Measurements from ENCODE around the gene HTR4. TPM values are rescaled to one million over a fixed set of nuclear protein-coding genes. Genes with fewer than 3 reads are reported as not detected.

Gene HTR4
- polyA plus RNA-seq, 1 of the 3 experiments (the other 2 are of a cell fraction), result not detected

DNA sequence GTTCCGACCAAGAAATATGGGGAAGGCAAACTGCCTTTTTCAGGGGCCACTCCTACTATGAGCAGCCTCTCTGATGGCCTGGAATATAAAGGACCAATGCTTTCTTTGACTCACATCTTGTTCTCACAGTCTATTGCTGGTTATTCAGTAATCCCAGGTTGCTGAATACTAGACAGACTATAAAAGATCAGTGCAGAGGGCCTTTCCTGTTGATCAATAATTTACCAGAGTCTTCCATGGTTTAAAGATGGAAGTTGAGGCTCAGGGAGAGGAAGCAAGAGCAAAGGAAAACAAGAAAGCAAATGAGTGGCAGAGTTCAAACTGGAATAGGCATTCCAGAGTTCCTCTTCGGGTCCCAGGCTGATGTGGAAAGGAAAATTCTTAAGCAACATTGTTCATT is 207.7 kb downstream of the HTR4 start (continued):
- TF ChIP-seq, protein P1, sequence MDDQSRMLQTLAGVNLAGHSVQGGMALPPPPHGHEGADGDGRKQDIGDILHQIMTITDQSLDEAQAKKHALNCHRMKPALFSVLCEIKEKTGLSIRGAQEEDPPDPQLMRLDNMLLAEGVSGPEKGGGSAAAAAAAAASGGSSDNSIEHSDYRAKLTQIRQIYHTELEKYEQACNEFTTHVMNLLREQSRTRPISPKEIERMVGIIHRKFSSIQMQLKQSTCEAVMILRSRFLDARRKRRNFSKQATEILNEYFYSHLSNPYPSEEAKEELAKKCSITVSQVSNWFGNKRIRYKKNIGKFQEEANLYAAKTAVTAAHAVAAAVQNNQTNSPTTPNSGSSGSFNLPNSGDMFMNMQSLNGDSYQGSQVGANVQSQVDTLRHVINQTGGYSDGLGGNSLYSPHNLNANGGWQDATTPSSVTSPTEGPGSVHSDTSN (IDR thresholded peaks at IDR 0.05), result no peak
- TF ChIP-seq, protein P2, sequence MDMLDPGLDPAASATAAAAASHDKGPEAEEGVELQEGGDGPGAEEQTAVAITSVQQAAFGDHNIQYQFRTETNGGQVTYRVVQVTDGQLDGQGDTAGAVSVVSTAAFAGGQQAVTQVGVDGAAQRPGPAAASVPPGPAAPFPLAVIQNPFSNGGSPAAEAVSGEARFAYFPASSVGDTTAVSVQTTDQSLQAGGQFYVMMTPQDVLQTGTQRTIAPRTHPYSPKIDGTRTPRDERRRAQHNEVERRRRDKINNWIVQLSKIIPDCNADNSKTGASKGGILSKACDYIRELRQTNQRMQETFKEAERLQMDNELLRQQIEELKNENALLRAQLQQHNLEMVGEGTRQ (IDR thresholded peaks at IDR 0.05; ENCODE audit: borderline replicate concordance, low read depth, low read length), result no peak
- TF ChIP-seq TEAD4 (IDR thresholded peaks at IDR 0.05; ENCODE audit: borderline replicate concordance, insufficient read depth) (no peak), TCF12 (IDR thresholded peaks at IDR 0.05) (no peak), MXI1 (IDR thresholded peaks at IDR 0.05; ENCODE audit: low read depth, low read length) (no peak)

DNA sequence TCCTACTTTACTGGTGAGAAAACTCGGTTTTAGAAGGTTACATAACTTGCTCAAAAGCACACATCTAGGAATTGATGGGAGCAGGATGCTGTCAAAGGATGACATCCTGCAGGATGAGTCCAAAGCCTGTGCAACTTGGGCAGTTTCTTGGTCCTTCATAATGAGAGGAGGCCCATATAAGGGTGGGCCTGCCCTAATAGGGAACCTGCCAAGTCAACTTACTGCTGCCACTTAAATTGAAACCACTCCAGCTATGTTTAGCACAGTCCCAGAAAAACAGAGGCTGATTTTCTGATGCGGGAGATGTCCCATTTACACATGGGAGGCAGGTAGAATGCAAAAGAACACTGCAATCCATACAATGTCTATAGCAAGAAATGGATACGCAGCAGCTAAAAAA is 208.7 kb downstream of the HTR4 start:
- peaks cover 8% of the 10 kb centered on the region for H3F3A ChIP-seq (replicated peaks; ENCODE audit: insufficient read depth)
- ChIA-PET POLR2A (no interaction called here), CTCF (interaction anchor here (1.5 to 21.5 kb wide), 6 partner anchors 242 to 669 kb away, joined by 5 to 704 read pairs (median 21); no protein-coding TSS in a partner anchor)
- H4K20me1 ChIP-seq (ENCODE audit: insufficient read depth), result no peaks in the 10 kb centered on the region
- H3K79me2 ChIP-seq (ENCODE audit: insufficient read depth), result no peaks in the 10 kb centered on the region
- H3K4me2 ChIP-seq, result no peak overlapping the region
- H3K27me3 ChIP-seq (ENCODE audit: insufficient read depth), result no peaks in the 10 kb centered on the region
- H2AFZ ChIP-seq (ENCODE audit: low read depth), result no peak overlapping the region
- no peaks in the 10 kb centered on the region for H3K9me2 ChIP-seq
- no peaks in the 10 kb centered on the region for H3K9me3 ChIP-seq
- TF ChIP-seq TEAD4 (IDR thresholded peaks at IDR 0.05; ENCODE audit: borderline replicate concordance, insufficient read depth), result no peak
- no peak for TF ChIP-seq SIN3A (IDR thresholded peaks at IDR 0.05; ENCODE audit: borderline replicate concordance, low read depth, low read length)
- TF ChIP-seq TAF1 (IDR thresholded peaks at IDR 0.05; ENCODE audit: borderline replicate concordance, low read depth, low read length), result no peak
- TF ChIP-seq NRF1 (IDR thresholded peaks at IDR 0.05; ENCODE audit: low read depth, low read length), result no peak
- no peak for TF ChIP-seq MEF2A (IDR thresholded peaks at IDR 0.05; ENCODE audit: borderline replicate concordance, low read depth)
- TF ChIP-seq, protein P3, sequence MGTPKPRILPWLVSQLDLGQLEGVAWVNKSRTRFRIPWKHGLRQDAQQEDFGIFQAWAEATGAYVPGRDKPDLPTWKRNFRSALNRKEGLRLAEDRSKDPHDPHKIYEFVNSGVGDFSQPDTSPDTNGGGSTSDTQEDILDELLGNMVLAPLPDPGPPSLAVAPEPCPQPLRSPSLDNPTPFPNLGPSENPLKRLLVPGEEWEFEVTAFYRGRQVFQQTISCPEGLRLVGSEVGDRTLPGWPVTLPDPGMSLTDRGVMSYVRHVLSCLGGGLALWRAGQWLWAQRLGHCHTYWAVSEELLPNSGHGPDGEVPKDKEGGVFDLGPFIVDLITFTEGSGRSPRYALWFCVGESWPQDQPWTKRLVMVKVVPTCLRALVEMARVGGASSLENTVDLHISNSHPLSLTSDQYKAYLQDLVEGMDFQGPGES (IDR thresholded peaks at IDR 0.05; ENCODE audit: low read depth, low read length), result no peak
- no peak overlapping the region for H3K27ac ChIP-seq (ENCODE audit: low read depth in 2 of 2, low read length in 1 of 2)
- H3K36me3 ChIP-seq (replicated peaks in 1 of 2; ENCODE audit: control insufficient read depth in 1 of 2, insufficient read depth in 2 of 2, low read length in 1 of 2), result peaks cover 17 to 31% of the 10 kb centered on the region in 2 experiments
- no peak overlapping the region for H3K9ac ChIP-seq
- H3K4me3 ChIP-seq (ENCODE audit: low read depth in 2 of 2, low read length in 1 of 2), result no peak overlapping the region
- WGBS (ENCODE audit: low lambda C conversion rate), result 86% methylated on average over 3 of the region's 3 CpGs
- H3K4me1 ChIP-seq (ENCODE audit: control insufficient read depth in 1 of 2, insufficient read depth in 2 of 2, low read depth in 1 of 2, low read length in 1 of 2), result no peaks in the 10 kb centered on the region
- no peak for DNase-seq

DNA sequence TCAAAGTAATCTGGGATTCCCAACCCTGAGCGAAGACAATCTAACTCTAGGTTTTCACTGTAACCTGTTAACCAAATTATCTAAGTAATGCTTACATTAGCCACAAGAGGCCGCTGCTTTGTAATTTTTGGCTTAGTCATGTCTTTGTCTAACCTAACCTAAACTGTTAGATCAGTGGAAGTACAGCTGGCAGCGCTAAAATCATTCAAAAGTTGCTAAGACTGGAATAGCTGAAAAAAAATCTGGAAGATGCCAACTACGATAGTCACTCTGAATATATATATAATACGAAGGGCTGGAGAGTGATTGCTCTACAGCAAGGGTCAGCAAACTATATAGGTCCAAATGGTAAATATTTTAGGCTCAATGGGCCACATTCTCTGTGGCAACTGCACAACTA is 210.3 kb downstream of the HTR4 start:
- H3K27ac ChIP-seq (ENCODE audit: low read depth in 2 of 2, low read length in 1 of 2), result no peak overlapping the region
- no peaks in the 10 kb centered on the region for H3K79me2 ChIP-seq (ENCODE audit: insufficient read depth)
- no peak overlapping the region for H3K9ac ChIP-seq
- peaks cover 8% of the 10 kb centered on the region for H3F3A ChIP-seq (replicated peaks; ENCODE audit: insufficient read depth)
- 37% methylated on average over 5 of the region's 5 CpGs for WGBS (ENCODE audit: low lambda C conversion rate)
- CTCF ChIA-PET, result interaction anchor here (0.5 to 21.5 kb wide), 45 partner anchors 9 to 689 kb away, joined by 3 to 704 read pairs (median 4); no protein-coding TSS in a partner anchor
- H4K20me1 ChIP-seq (ENCODE audit: insufficient read depth), result no peaks in the 10 kb centered on the region
- peak; percentile 52 for DNase-seq
- no peaks in the 10 kb centered on the region for H3K27me3 ChIP-seq (ENCODE audit: insufficient read depth)
- H3K4me2 ChIP-seq, result no peak overlapping the region
- H3K4me3 ChIP-seq (ENCODE audit: low read depth in 2 of 2, low read length in 1 of 2), result no peak overlapping the region
- no peaks in the 10 kb centered on the region for H3K9me2 ChIP-seq
- POLR2A ChIA-PET, result interaction anchor here (0.6 kb wide), 1 partner anchor 287 kb away, joined by 3 read pairs; no protein-coding TSS in a partner anchor
- peaks cover 31 to 46% of the 10 kb centered on the region in 2 experiments for H3K36me3 ChIP-seq (replicated peaks in 1 of 2; ENCODE audit: control insufficient read depth in 1 of 2, insufficient read depth in 2 of 2, low read length in 1 of 2)
- H3K9me3 ChIP-seq, result no peaks in the 10 kb centered on the region
- H3K4me1 ChIP-seq (ENCODE audit: control insufficient read depth in 1 of 2, insufficient read depth in 2 of 2, low read depth in 1 of 2, low read length in 1 of 2), result no peaks in the 10 kb centered on the region
- no peak overlapping the region for H2AFZ ChIP-seq (ENCODE audit: low read depth)
- TF ChIP-seq, protein P4, sequence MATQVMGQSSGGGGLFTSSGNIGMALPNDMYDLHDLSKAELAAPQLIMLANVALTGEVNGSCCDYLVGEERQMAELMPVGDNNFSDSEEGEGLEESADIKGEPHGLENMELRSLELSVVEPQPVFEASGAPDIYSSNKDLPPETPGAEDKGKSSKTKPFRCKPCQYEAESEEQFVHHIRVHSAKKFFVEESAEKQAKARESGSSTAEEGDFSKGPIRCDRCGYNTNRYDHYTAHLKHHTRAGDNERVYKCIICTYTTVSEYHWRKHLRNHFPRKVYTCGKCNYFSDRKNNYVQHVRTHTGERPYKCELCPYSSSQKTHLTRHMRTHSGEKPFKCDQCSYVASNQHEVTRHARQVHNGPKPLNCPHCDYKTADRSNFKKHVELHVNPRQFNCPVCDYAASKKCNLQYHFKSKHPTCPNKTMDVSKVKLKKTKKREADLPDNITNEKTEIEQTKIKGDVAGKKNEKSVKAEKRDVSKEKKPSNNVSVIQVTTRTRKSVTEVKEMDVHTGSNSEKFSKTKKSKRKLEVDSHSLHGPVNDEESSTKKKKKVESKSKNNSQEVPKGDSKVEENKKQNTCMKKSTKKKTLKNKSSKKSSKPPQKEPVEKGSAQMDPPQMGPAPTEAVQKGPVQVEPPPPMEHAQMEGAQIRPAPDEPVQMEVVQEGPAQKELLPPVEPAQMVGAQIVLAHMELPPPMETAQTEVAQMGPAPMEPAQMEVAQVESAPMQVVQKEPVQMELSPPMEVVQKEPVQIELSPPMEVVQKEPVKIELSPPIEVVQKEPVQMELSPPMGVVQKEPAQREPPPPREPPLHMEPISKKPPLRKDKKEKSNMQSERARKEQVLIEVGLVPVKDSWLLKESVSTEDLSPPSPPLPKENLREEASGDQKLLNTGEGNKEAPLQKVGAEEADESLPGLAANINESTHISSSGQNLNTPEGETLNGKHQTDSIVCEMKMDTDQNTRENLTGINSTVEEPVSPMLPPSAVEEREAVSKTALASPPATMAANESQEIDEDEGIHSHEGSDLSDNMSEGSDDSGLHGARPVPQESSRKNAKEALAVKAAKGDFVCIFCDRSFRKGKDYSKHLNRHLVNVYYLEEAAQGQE (IDR thresholded peaks at IDR 0.05; ENCODE audit: low read depth, low read length), result no peak
- TF ChIP-seq FOXJ3 (CRISPR knock-in tag; IDR thresholded peaks at IDR 0.05) (no peak), MEF2A (IDR thresholded peaks at IDR 0.05; ENCODE audit: borderline replicate concordance, low read depth) (no peak), TAF1 (IDR thresholded peaks at IDR 0.05; ENCODE audit: borderline replicate concordance, low read depth, low read length) (no peak), RAD21 (IDR thresholded peaks at IDR 0.05; ENCODE audit: low read length) (peak; percentile 90), FOSL2 (IDR thresholded peaks at IDR 0.05; ENCODE audit: borderline replicate concordance, low read depth) (no peak), MXI1 (IDR thresholded peaks at IDR 0.05; ENCODE audit: low read depth, low read length) (no peak)
- TF ChIP-seq, protein P5, sequence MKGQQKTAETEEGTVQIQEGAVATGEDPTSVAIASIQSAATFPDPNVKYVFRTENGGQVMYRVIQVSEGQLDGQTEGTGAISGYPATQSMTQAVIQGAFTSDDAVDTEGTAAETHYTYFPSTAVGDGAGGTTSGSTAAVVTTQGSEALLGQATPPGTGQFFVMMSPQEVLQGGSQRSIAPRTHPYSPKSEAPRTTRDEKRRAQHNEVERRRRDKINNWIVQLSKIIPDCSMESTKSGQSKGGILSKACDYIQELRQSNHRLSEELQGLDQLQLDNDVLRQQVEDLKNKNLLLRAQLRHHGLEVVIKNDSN (IDR thresholded peaks at IDR 0.05; ENCODE audit: borderline replicate concordance, low read depth), result no peak
- TF ChIP-seq, protein P1 (IDR thresholded peaks at IDR 0.05), result no peak

Data from SK-N-SH (cell line).